ENCODE results near the gene CNOT3. TPM values are rescaled to one million over a fixed set of nuclear protein-coding genes. Genes with fewer than 3 reads are reported as not detected.
A peak's percentile ranks its signal among the peaks of the same experiment; 100 is the strongest.

Gene CNOT3
- total and polyA plus RNA-seq, 12 donors, result 8.3 to 82.3 (median 47.1) TPM

DNA sequence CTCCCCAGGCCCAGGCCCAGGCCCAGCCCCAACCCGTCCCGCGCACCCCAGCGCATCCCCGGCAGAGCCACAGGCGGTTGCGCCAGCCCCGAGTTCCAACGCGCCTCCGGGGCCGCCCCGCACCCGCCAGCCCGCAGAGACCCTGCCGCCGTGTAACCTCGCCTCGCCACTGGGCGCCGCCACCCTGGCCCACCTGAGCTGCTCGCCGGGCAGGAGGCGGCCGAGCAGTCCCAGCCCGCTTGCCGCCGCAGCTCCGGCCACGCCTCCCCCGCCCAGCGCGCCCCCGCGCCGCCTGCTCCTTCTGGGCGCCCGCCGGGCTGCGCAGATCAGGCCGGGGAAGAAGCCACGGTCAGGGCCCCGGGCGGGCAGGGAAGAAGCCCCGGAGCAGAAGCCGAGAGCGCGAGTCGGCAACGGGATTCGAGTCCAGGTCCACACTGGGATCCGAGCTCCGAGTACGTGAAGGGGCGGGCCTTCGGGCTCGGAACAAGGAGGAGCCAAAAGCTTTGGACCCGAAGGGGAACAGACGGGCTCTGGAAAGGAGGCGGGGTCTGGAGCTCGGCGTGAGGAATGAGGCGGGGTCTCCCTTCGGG, 51.7 kb downstream of the CNOT3 start, which contains the start of gene MBOAT7:
MBOAT7 (minus strand) TSS at position 436 of the 590 bp plus-strand sequence. CDS start 1,072 bp downstream, outside the sequence.
- peaks cover 0 to 21% of the 10 kb centered on the region in 2 donors for H3K36me3 ChIP-seq (replicated peaks in 1 of 2)
- peaks cover 32 to 34% of the 10 kb centered on the region in 2 donors for H3K4me1 ChIP-seq (replicated peaks in 1 of 2)
- TF ChIP-seq POLR2A (IDR thresholded peaks at IDR 0.05), result peak; percentile 38 to 67
- TF ChIP-seq, protein P1, sequence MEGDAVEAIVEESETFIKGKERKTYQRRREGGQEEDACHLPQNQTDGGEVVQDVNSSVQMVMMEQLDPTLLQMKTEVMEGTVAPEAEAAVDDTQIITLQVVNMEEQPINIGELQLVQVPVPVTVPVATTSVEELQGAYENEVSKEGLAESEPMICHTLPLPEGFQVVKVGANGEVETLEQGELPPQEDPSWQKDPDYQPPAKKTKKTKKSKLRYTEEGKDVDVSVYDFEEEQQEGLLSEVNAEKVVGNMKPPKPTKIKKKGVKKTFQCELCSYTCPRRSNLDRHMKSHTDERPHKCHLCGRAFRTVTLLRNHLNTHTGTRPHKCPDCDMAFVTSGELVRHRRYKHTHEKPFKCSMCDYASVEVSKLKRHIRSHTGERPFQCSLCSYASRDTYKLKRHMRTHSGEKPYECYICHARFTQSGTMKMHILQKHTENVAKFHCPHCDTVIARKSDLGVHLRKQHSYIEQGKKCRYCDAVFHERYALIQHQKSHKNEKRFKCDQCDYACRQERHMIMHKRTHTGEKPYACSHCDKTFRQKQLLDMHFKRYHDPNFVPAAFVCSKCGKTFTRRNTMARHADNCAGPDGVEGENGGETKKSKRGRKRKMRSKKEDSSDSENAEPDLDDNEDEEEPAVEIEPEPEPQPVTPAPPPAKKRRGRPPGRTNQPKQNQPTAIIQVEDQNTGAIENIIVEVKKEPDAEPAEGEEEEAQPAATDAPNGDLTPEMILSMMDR (IDR thresholded peaks at IDR 0.05), result peak in 3 of 6 experiments; percentile 17 to 48 (median 44)
- H3K27me3 ChIP-seq, result no peaks in the 10 kb centered on the region
- peak within 1 kb of the TSS; percentile 94 to 100 (median 99) for H3K27ac ChIP-seq
- no peak for DNase-seq
- intact Hi-C loops (cut with DNase I), result no loop called here
- whole genome bisulfite sequencing, 4 donors, result 0 to 1% (median 0%) methylated on average over 15 to 64 of the region's 64 CpGs
- H3K9me3 ChIP-seq (replicated peaks in 1 of 3), result no peaks in the 10 kb centered on the region
- H3K4me3 ChIP-seq, result peak within 1 kb of the TSS; percentile 31 to 83 (median 60)

DNA sequence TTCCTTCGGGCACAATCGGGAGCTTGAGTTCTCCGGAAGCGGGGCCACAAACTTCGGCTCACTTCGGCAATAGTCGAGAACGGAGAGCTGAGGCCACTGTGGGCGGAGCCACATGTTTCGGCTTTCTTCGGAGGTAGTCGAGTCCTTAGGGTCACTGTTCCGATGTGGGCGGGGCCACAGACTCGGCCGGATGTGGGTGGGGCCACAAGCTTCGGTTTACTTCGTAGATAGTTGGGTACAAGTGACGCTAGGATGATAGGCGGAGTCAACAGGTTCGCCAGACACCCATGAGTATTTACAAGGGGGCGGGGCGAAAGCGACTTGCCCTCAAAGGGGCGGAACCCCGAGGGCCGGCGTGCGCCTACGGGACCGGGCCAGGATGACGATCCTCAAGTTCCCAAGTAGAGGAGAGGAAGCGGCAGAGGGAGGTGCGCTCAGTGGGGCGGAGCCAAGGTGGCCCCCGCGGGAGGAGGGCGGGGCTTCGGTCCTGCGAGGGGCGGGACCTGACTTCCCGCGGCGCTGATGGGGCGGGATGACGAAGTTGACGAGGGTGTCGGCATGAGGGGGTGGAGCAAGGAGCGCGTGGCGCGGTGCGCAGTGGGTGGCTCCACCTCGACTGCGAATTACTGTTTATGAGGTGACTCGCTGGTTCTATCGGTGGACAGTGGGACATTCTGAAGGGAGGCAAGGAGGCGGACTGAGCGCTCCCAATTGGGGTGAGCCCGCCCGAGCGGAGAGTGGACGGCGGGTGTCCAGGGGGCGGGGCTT, 52.4 kb downstream of the CNOT3 start:
- 0% methylated on average over 9 to 65 of the region's 65 CpGs for WGBS, 4 donors
- no peaks in the 10 kb centered on the region for H3K9me3 ChIP-seq (replicated peaks in 1 of 3)

DNA sequence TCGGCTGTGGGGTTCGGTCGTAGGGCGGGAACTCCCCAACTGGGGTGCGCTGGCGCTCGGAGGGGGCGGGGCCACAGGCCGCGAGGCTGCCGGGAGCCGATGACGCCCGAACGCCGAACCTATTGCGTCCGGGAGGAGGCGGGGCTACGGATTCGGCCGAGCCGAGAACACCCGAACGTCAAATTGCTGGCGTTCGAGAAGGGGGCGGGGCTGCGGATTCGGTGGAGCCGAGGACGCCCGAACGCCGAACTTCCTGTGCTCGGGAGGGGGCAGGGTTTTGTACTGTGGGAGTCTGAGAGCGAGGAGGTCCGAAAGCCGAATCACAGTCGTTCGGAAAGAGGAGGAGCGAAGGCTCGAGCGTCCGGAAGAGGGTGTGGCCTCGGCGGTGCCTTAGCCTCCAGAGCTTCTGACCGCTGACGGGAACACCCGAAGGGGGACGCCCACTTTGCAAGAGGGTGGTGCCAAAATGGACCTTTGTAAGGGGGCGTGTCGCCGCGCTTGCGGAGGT, 53.0 kb downstream of the CNOT3 start:
- peak overlapping the region; percentile 94 to 100 (median 99) for H3K27ac ChIP-seq
- H3K36me3 ChIP-seq (replicated peaks in 1 of 2), result peaks cover 0 to 29% of the 10 kb centered on the region in 2 donors
- H3K9me3 ChIP-seq (replicated peaks in 1 of 3), result no peaks in the 10 kb centered on the region
- no peak for TF ChIP-seq POLR2A (IDR thresholded peaks at IDR 0.05)
- TF ChIP-seq, protein P1 (IDR thresholded peaks at IDR 0.05), result no peak
- 0 to 1% (median 1%) methylated on average over 21 to 56 of the region's 56 CpGs; no CpG with 5 or more reads in 1 of the 4 donors for WGBS, 4 donors
- DNase-seq, result peak; percentile 99 to 100 (median 100)
- no peaks in the 10 kb centered on the region for H3K27me3 ChIP-seq
- peaks cover 32 to 34% of the 10 kb centered on the region in 2 donors for H3K4me1 ChIP-seq (replicated peaks in 1 of 2)
- intact Hi-C loops (cut with DNase I), result no loop called here
- H3K4me3 ChIP-seq, result peak overlapping the region in 3 of 4 donors; percentile 51 to 98 (median 83)

More for the DNA sequence above, 52.4 kb downstream of the CNOT3 start:
- peak; percentile 73 to 86 for TF ChIP-seq POLR2A (IDR thresholded peaks at IDR 0.05)
- TF ChIP-seq, protein P1 (IDR thresholded peaks at IDR 0.05), result no peak
- Histone ChIP-seq H3K27me3 (no peaks in the 10 kb centered on the region), H3K27ac (peak overlapping the region; percentile 94 to 100 (median 99)), H3K36me3 (replicated peaks in 1 of 2) (peaks cover 0 to 28% of the 10 kb centered on the region in 2 donors), H3K4me1 (replicated peaks in 1 of 2) (peaks cover 32 to 34% of the 10 kb centered on the region in 2 donors), H3K4me3 (peak overlapping the region in 3 of 4 donors; percentile 8 to 83 (median 14))
- intact Hi-C loops (cut with DNase I), result no loop called here
- DNase-seq, result peak; percentile 100

All from adrenal gland (tissue), 12 donors.